ENCODE results near the gene SEZ6L2.

DNA sequence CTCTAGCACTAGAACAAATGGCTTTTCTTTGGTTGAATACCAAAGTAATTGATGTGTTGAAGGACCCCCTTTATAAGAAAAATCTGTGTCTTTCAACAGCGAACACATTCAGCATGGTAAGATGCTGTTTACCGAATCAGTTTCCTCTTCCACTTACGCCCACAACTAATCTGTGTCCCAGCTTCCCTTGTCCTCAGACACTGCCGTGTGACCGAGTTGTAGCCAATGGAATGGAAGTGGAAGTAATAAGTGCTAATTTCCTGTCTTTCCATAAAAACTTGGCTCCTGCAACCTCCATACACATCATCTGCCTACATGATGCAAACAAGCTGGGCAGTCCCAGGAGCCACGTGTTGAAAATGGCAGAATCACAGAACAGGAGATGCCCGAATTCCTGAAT is 46.7 kb downstream of the SEZ6L2 start:
- TF ChIP-seq CTCF (IDR thresholded peaks at IDR 0.05), result no peak
- no peak for TF ChIP-seq POLR2A (IDR thresholded peaks at IDR 0.05)
